Kidney capillary endothelial cell (primary cell): ENCODE data around the gene PPP1R12A.

Experiments
- DNase-seq: peaks from one replicate; pipeline ENCODE4 v3.0.0-alpha.2; 2018; ENCODE audit warnings: low spot score

Gene PPP1R12A

GRCh38 chr12:79841248-79841877 lies 93.5 kb downstream of the PPP1R12A start:
- DNase-seq: peak; percentile 23

- no peak for DNase-seq
Measured at GRCh38 chr12:79838359-79838758, 96.5 kb downstream of the PPP1R12A start.

GRCh38 chr12:79837575-79837974 lies 97.3 kb downstream of the PPP1R12A start:
- no peak for DNase-seq

GRCh38 chr12:79835377-79835843 lies 99.5 kb downstream of the PPP1R12A start:
- no peak for DNase-seq

GRCh38 chr12:79834712-79835376 lies 100.1 kb downstream of the PPP1R12A start:
- no peak for DNase-seq

DNA sequence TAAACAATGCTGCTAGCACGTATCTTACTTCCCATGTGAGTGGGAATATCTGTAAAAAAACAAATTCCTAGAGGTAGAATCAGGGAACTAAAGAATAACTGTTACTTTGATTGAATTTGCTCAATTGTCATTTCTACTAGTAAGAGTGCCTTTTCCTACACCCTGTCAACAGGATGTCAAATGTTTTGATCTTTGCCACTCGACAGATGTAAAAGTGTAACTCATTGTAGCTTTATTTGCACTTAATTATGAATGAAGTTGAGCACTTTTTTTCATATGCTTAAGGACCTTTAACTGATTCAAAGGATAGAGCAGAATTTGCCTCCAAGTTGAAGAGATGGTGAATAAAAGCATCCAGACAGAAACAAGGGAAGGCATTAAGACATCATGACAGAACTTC lies 104.5 kb downstream of the PPP1R12A start:
- DNase-seq: no peak

- DNase-seq: no peak
Measured at GRCh38 chr12:79828924-79829323, 106.0 kb downstream of the PPP1R12A start.

GRCh38 chr12:79827484-79827883 lies 107.4 kb downstream of the PPP1R12A start:
- DNase-seq: no peak

- DNase-seq: no peak
Measured at GRCh38 chr12:79826267-79827128, 108.4 kb downstream of the PPP1R12A start.

DNA sequence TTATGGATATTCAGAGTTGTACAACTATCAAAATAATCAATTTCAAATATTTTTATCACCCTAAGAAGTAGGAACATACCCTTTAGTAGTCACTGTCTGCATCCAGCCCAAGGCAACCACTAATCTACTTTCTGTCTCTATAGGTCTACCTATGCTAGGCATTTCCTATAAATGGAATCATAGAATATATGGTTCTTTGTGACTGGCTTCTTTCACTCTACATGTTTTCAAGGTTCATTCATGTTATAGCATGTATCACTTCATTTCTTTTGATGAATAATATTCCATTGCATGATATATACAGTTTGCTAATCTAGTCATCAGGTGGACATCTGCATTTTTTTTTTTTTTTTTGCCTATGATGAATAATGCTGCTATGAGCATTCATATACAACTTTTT lies 112.4 kb downstream of the PPP1R12A start:
- no peak for DNase-seq

GRCh38 chr12:79818856-79819255 lies 116.0 kb downstream of the PPP1R12A start:
- peak; percentile 9 for DNase-seq

GRCh38 chr12:79784366-79785065 lies 150.4 kb downstream of the PPP1R12A start:
- DNase-seq: peak; percentile 26

DNA sequence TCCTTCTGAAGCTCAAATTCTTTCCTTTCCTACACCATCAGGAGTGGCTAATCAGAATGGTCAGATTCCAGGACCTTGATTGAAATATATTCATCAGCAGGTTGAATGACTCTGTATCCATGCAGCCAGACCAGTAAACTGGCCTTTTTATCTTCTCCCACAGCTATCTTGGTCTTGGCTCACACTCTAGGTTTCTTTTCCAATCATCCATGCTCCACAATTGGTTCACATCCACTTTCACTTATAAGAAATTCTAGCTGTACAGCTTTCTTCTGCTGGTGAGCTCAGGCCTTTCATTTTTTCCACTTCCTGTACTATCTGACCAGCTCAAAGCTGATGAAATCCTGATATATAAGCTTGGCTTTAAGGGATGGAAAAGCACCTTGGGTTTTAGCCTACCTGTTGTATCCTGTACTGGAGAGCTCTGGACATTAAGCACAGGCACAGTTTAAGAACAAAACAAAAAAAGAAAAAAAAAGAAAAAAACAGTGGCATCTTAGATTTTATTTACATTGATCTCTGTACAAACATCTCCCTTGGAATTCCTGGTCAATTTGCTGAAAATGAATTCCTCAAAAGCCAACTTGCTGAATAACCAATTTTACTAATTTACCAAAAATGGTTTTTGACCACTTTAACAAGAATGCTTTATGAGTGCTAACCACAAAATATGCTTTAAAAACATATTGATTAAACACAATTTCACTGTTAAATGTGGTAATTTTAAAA lies 152.6 kb downstream of the PPP1R12A start:
- no peak for DNase-seq

- DNase-seq: no peak
Measured at GRCh38 chr12:79778802-79779448, 156.0 kb downstream of the PPP1R12A start.

GRCh38 chr12:79776111-79776510 lies 158.8 kb downstream of the PPP1R12A start:
- DNase-seq: no peak

DNA sequence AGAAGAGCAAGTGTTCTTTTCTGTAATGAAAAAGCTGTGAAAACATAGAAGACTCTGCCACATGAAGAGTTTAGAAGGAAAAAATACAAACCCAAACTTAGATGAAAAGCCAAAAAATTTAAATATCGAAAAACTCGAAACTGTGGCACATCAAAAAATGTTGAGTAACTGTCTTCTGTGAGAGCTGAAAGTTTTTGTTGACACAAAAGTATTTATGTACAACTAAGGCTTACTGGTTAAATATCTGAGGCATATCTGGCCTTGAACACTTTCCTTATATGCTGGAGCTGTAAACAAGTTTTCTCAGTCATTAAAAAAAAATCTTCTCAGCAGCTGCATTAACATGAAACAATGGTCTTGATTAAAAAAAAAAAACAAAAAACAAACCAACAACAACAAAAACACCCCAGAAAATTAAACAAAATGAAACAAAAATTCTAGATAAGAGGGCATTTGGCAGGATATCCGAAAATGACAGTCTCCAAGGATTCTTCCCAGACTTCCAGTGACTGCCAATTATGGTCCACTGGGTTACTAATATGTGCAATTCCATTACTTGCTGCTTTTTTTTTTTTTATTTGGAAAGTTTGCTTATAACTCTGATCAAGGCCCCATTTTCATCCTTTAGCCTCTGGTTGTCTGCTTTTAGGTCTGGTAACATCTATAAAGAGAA lies 159.4 kb downstream of the PPP1R12A start:
- DNase-seq: no peak

DNA sequence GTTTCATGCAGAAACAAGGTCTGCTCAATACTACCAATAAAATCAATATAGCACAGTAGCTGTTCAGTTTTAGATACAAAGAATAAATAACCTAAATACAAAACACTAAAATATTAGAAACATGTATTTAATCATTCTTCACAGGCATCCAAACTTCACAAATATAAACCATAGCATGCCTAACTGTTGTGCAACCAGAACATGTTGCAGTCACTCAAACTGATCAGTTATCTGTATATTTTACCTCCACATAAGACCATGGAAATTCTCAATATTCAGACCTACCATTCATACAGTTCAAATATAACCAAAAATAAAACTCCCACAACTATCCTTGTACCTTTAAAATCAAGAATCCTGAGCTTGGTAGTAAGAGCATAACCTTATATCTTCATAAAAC lies 161.0 kb downstream of the PPP1R12A start:
- no peak for DNase-seq

GRCh38 chr12:79769860-79770485 lies 164.9 kb downstream of the PPP1R12A start:
- DNase-seq: no peak

GRCh38 chr12:79769189-79769859 lies 165.6 kb downstream of the PPP1R12A start:
- no peak for DNase-seq
